GM11168 (cell line): ENCODE results near the gene COBL.

Experiments
- in situ Hi-C: fragments of 300-500 bp; cut with MboI; formaldehyde crosslinking; loops from one replicate; pipeline ENCODE4 v1.12.0; 2022; ENCODE audit warnings: low sequenced_read_pairs; ENCODE audit not compliant: unreplicated experiment

Gene COBL

DNA sequence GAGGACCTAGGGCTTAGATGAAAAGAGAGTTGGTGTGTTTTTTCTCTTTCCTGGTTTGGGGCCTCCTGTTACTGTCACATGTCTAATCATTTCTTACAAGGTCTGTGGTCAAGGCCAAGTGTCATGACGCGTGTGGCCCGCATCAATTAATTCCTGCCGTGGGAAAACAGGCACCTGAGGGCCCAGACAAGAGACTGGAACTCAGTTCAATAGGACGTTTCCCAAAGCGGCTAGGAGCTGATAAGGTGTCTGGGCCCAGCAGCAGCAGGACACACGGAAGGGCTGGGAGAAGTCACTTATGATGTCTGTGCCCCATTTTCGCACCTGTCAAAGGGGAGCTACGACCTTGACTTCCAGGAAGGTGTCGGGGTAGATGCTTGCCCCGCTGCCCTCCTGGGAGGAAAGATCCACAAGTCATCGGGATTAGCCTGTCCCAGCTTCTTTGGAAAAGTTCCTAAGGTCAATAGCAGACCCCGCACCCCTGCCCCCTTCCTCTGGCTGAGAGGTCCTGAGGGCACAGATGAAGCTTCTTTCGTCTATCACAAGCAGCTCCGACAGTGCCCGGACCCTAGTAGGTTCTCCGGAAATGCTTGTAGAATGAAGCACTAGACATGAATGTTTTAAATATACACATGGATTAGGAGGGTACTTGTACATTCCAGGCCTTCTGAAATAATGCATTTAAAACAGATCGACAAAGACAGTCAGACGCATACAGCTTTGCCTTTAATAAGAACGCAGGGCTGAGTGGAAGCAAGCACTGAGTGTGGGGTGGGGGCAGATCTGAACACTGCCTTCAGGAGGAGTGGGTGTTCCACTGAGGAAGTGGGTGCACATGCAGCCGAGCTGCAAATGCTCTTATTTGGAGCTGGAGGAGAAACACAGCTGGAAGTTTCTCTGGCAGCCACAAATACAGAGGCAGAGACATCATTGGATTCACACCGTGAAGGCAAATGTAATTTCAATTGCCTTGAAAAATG, 296.4 kb downstream of the COBL start:
- in situ Hi-C loops: no loop called here

DNA sequence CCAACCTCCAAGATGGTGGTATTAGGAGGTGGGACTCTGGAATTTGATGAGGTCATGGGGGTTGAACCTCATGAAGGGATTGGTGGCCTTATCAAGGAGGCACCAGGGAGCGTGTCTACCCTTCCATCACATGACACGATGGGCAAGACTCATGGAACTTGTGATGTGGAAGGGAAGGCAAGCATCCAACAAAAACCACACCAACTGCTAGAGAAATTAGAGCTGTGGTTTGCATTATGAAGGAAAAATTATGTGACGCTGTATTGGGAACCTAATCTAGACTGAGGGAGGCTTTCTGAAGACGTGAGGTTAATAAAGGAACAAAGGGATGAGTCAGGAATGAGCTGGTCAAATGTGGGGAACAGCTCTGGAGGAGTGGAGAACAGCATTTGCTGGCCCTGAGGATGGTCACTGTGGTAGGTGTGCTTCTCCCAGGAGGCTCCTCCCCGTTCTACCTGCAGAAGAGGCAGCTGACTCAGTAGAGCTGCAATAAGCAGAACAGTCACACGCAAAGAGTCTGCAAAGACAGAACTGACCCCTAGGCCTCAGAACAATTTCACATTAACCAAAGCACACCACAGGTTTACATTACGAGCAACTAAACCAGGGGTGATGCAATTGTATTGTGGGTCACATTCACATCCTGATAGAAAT, 297.3 kb downstream of the COBL start:
- in situ Hi-C loops: no loop called here

DNA sequence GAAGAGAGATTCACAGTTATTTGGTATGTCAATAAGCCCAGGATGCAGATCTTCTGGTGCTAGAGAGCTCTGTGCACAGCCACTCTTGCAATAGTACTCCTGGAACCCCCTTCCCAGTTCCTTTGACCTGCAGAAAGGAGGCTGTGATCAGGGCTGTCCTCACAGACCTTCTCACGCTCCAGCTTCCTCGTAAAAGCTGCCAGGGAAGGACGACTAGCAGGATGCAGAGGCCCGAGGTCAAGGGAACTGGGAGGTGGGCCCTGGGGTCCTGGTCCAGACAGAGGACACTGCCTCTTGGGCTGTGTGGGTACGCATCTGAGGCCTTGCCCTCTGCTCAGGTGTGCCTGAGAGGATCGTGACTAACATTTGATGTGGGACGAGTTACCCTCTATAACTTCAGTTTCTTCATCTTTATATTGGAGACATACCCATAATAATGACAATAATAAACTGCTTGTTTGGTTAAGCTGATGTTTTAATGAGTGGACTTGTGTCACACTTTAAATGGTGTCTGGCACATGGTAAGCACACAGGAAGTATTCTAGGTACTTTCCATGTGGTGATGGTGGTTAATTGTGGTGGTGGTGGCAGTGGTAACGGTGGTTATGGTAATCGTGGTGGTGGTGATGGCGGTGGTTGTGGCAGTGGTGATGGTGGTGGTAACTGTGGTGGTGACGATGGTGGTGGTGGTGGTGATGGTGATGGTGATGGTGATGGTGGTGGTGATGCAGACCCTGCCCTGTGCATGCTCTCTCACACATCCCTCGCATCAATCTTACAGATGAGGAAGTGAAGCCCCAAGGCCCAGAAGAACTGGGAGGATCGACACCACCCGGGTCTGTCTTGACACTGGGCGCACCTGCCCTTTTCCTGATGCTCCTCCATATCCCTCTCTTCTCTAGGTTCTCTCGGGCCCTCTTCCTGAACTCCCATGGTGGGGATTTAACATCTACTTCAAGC, 298.8 kb downstream of the COBL start:
- in situ Hi-C loops: no loop called here

DNA sequence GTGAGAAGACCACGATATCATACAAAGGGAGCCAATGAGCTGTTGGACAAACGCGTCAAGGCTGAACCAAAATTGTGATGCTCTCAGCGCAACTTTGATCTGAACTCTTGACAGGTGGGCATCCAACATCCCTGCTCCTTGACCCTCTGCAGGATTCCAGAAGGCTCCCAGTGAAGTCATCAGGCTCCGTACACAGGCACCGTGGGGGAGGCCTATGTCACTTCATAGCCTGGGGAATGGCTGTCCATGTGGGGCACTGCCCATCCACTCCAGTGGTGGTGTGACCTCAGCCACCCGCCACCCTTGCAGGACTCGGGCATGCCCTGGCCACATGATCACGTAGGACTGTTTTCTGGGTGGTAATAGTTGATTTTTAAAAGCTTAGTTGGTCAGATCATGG, 300.1 kb downstream of the COBL start:
- in situ Hi-C loops: no loop called here

DNA sequence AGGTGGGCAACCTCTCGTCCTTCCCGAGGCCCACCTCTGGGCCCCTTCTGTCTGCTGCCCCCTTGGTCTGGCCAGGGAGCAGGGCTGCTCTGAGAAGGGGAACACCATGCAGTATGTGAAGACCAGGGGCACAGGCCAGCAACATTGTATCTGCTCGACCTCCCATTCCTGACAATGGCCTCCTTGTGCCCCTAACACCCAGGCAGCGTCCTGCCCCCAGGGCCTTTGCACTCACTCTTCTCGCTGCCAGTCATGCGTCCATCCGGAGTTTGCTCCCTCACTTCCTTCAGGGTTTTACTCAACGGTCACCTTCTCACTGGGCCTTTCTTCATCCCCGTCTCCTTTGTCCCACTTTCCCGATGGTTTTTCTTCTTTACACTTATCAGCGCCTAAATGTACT, 301.0 kb downstream of the COBL start:
- in situ Hi-C loops: no loop called here

DNA sequence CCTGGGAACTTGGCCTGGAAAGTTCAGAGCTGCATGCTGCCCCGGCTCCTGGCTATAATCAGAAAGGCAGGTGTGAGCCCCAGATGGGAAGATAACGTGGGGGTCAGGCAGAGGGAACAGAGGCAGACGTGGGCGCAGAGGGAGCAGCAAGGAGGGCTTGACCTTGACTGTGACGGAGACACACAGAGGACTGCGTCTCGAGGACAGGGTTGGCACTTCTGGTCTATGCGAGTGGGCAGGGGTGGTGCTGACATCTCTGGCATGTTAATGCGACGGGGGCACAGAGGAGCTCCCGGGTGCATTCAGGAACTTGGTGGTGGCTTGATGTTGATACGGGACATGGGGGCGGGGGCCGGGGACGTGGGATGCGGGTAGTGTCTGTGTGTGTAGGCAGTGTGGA, 301.8 kb downstream of the COBL start:
- in situ Hi-C loops: no loop called here

DNA sequence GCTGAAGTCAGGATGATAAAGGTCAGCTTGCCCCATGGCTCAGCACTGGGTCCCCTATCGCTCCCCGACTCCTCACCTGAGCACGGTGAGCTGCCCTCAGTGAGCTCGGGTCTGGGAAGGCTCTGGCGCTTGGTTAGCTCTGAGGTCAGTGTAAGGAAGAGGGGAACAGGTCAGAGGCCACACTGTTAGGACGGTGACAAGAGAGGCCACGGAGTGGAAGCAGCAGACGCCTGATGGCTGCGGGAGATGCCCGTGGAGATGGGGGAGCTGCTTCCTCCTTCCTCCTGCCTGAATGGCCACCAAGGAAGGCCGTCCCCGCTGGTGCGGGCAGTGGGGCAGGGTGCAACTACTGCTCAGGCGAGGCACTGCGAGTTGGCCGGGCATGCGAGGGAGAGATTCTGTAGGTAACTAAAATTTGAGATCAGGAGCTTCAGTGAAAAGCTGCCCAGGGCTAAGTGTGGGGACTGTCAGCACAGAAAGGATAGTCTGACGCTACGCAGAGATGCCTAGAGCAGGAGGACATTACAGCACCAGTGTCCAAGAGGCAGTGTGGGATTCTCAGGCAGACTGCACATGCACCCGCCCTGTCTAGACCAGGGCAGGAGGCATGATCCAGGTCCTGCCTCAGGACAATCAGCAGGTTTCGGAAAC, 302.6 kb downstream of the COBL start:
- in situ Hi-C loops: no loop called here

DNA sequence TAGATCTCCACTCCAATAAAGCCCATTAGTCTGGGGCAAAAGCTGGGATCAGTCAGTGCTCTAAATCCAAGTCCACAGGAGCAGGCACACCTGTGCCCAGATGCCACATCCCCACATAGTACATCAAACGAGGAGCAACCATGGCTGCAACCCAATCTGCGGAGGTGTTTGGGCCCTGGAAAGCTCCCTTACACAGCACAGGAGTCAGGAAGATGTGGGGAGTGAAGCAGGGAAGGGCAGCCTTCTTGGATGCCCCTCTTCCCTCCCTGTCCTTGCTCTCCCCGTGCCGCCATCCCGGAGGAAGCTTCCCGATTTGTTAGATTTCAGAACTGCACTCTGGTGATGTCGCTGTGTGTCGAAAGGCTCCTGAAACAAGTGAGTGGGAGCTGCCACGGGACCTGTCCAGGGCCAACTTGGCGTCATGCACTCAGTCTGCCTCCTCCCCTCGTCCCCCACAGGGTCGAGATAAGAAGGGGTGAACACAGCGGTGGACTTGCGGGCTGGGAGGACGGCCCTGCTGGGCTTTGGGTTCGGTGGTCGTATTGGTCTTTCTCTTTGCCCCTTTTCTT, 303.3 kb downstream of the COBL start:
- in situ Hi-C loops: no loop called here

DNA sequence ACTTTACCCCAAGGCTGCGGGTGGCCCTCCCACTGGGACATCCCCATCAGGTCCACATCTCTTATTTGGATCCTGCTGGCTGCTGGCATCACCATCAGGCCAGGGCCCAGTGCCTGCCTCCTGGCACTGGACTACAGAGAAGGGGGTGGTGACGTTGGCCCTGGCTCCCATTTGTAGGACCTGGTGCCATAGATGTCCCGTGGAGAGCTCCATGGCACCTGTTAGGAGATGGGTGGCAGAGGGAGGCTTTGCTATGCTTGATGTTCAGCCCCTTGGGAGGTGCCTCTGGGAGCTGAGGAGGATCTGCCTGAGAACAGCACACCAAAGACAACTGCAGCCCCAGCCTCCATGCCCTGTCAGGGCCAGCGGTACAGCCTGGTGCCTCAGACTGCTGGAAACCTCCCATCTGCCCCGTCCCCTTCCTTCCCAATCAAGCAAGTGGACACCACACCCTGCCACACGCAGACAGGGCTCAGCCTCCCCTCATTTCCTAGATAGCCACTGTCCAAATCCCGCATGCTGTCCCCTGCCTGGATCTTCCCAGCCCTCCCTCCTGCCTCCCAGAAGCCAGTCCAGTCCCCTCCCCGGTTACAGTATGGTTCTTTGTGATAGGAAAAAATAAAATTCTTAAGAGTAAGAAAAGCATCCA, 303.9 kb downstream of the COBL start:
- in situ Hi-C loops: no loop called here

DNA sequence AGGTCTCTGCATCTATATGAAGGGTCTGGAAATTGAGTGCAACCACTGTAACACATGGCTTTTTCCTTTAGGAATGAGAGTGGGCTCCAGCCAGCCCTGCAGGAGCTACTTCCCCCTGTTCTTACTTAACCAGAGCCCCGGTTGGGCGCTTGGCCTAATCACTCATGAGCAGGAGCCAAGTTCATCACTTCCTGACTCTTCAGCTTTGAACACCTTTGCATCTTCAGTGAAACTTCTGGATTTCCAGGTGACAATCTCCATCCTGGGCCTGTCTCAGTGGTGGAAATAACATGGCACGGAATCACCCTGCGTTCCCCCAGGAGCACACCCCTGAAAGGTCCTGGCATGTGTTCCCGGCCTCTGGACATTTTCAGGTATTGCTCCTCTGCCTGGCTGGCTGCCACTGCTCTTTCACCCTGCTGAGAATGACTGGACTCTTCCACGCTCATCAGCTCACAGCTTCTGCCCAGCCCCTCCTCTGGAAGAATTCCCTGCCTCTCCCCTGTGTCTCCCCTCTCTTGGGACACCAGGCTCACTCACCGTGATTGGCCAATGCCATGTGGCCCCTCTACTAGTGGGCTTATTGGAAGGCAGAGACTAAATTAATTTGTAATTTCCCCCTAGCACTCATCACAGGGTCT, 304.8 kb downstream of the COBL start:
- in situ Hi-C loops: no loop called here

DNA sequence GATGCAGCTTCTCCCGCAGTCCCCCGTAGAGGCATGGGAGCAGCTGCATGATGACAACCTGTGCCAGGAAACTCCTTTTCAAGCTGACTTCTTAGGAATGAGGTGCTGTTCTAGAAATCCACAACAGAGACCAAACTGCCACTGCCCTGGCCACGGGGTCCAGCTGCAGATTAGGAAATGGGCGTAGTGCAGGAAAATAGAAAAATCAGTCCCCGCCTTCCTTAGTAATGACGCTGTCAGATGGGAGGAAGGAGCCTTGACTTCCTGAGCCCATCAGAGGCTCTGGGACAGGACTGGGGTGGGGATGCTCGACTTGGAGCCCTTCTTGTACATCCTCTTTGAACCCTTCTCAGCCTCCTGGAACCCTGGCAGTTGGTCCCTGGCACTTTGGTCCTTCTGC, 306.1 kb downstream of the COBL start:
- in situ Hi-C loops: no loop called here

DNA sequence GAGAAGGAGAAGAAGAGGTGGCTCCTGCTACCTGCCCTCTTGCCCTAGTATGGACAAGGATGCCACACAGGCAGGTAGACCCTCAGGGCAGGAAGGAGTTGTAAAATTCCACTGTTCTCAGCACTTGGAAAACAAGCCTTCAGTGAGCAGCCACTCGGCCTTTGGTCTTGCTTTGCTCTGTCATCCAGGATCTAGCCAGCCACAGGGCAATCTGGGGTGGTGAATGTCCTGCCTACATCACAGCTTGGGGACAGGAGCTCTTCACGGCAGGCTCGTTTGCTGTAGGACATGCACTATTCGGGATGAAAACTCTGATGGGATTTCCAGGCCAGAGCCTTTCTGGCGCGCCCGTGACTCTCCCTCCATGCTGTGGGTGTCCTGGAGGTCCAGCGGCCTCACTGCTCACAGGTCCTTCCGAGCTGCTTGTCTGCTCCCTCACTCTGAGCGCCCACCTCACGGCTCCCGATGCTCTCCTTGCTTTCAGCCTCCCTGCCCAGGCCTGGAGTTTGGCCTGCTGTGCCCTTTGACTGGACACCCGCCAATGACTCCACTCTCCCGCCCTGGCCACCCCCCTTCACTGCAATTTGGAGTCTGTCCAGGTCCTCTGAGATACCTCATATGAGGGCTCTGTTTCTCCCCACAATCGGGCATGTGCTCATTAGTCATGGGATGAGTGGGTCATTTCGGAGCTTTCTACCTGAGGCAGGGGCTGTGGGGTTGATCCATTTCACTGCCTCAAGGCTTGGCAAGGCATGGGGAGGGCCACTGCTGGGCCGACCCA, 306.7 kb downstream of the COBL start:
- in situ Hi-C loops: no loop called here

DNA sequence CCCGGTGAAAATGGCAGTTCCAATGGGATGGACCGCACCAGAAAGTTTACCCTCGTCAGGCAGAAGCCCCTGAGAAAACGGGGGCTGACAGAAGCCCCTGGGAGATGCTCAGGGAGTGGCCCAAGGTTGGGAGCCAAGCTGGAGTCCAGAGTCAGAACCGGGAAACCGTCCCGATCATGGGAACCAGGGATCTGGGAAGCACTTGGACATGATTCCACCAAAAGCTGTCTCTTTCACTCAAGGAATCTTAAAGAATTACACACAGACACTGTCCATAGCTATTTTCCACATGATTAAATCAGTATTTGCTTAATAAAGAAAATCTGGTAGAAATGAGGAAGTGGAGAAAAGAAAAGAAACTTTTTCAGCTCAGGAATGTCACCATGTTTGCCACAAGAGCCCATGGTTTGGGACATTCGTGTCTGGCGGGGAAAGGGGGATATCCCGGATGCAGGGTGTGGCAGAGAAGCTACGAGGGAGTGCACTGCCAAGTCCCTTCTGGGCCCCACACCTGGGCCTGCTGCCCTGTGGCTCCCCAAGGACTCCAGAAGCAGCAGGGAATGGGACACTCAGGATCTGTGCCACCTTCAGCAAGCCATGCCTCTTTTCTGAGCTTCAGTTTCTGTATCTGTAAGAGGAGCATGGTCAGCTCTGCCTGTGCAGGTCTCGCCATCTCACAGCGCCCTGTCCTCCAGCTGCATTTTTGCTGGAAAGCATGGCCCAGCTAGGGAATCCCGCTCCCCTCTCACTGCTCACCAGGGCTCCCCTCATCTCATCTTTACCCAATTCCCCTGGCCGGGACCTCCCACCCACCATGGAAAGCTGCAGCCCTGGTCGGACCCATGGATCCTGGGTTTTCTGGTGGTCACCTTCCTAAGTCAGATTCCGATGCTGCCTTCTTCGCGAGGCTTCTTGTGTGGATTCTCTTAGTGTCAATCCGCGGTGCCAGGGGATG, 308.8 kb downstream of the COBL start:
- in situ Hi-C loops: no loop called here

DNA sequence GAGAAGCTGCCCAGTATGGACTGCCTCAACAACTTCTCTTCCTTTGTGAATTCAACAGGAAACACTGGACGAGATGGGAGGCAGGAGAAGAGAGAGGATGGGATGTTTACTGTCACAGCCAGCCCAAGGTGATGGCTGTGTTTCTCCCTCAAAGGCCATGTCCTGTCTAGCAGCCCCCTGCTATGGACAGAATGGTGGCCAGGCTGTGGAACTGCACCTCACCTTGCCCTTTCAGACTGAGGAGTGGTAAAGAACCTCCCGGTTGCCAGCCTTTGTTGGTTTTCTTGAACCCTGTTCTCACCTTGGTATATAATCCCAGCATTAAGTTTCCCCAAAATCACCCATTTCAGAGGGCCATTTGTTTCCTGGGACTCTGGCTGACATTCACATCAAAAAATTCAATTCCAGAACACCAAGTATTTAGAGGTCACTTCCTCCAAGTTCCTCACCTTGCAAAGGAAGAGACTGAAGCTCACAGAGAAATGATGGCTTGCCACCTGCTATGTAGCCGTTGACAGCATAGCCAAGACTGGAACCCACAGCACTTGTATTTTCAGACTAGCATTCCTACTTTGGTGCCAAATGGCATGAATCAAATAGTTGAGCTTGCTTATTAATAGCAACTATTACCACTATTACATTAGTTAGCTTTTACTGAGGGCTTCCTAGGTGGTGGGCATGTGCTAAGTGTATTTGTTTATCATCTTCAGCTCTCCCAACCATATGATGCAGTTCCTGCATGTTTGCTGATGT, 309.9 kb downstream of the COBL start:
- in situ Hi-C loops: no loop called here

DNA sequence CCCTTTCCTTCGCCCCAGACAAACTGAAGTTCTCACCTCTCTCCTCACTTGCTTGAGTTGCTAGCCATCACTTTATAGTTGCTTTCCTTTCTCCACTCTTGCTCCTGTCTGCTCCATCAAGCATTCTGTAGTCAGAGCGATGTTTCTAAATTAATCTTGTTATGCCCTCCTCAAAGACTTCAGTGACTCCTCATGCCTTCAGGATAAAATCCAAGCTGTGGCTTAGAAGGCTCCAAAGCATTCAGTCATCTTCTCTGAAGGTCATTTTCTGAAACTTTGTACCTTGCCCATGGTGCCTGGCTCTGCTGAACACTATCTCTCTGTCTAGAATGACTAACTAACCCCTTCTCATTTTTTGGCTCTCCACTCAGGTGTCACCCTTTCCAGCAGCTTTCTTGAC, 311.5 kb downstream of the COBL start:
- in situ Hi-C loops: no loop called here

DNA sequence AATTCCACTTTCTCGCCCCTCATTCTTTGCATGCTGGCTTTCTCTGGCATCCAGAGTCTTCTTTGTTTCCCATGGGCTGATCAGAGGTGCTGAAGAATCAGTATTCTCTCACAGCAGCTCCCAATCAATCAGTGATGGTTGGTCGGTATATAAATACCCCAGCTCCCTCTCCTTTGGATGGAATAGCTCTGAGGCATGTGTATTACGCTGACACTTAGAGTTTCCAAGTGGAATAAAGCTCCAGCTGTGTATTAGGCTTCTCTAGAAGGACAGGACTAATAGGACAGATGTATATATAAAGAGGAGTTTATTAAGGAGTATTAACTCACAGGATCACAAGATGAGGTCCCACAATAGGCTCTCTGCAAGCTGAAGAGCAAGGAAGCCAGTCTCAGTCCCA, 315.7 kb downstream of the COBL start:
- in situ Hi-C loops: no loop called here
